Measurements from ENCODE around the gene KIAA1210.
"Not testable (repeated sequence)": the region's sequence is repeated elsewhere in the genome, so short reads cannot be mapped to it uniquely, and the experiment has no call there.

KIAA1210 gene

GRCh38 chrX:119030990-119031389 is 96.6 kb downstream of the KIAA1210 start:
- no peak for DNase-seq

DNA sequence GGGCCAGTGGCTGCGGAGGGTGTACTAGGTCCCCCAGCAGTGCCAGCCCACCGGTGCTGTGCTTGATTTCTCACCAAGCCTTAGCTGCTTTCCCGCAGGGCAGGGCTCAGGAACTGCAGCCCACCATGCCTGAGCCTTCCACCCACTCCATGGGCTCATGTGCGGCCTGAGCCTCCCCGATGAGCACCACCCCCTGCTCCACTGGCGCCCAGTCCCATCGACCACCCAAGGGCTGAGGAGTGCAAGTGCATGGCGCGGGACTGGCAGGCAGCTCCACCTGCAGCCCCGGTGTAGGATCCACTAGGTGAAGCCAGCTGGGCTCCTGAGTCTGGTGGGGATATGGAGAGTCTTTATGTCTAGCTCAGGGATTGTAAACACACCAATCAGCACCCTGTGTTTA is 98.0 kb downstream of the KIAA1210 start:
- not testable (repeated sequence) for DNase-seq

DNA sequence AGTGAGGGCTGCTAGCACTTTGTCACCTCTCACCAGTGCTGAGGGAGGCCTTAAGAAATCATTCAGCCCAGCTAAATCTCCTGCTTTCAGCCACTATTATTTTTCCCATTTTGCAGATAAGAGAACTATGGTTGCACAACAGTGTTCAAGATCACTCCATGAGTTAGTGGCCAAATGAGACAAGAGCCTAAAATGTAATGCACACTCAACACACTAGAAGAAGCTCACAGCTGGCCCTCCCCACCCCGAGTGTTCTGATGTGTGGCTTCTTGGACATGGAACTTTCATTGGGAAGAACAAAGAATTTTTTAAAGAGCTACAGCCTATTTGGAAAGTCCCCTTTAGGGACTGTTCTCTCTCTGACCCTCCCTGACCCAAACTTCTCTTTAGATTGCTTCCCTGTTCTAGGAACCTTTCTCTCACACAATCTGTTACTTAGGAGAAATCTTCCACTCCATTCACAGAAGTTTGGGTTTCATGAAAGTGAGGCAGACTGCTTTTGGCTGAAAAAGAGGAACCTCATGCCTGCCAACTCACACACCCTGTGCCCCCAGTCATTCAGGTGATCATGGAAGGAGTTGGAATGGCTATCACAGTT is 98.8 kb downstream of the KIAA1210 start:
- DNase-seq, result no peak
